GM23338 (cell line): Measurements from ENCODE around the gene RPL22. TPM values are rescaled to one million over a fixed set of nuclear protein-coding genes. Genes with fewer than 3 reads are reported as not detected.

Experiments
- ATAC-seq: fragments of 200-7000 bp; cut with Tn5 transposase; 3 replicates; pipeline ENCODE4 v1.9.1; 2020
- DNase-seq: peaks from one replicate; pipeline ENCODE4 v3.0.0-alpha.2; 2015; ENCODE audit warnings: low spot score
- H2AFZ ChIP-seq: fragments of 200-600 bp; sonication (generic); 2 replicates; pipeline ENCODE4 v1.8.0; 2016; ENCODE audit warnings: antibody characterized with exemption, mild to moderate bottlenecking, moderate library complexity
- H3F3A ChIP-seq: fragments of 200-600 bp; sonication (generic); replicated peaks from 2 replicates; pipeline ENCODE4 v1.8.0; 2017; ENCODE audit warnings: antibody characterized with exemption, mixed run types, low read depth
- H3K27ac ChIP-seq: fragments of 200-600 bp; sonication (generic); 2 replicates; pipeline ENCODE4 v1.6.1; 2016; ENCODE audit warnings: low read depth
- H3K27me3 ChIP-seq: fragments of 200-600 bp; sonication (generic); 2 replicates; pipeline ENCODE4 v1.8.0; 2016; ENCODE audit warnings: mild to moderate bottlenecking, mixed run types, moderate library complexity; ENCODE audit not compliant: insufficient read depth
- H3K36me3 ChIP-seq: fragments of 200-600 bp; sonication (generic); 2 replicates; pipeline ENCODE4 v1.8.0; 2016; ENCODE audit warnings: mild to moderate bottlenecking; ENCODE audit not compliant: insufficient read depth
- H3K4me1 ChIP-seq: fragments of 200-600 bp; sonication (generic); 2 replicates; pipeline ENCODE4 v1.8.0; 2016; ENCODE audit warnings: mild to moderate bottlenecking, moderate library complexity; ENCODE audit not compliant: insufficient read depth
- H3K4me2 ChIP-seq: fragments of 200-600 bp; sonication (generic); 2 replicates; pipeline ENCODE4 v1.7.1; 2017; ENCODE audit warnings: mixed run types
- H3K4me3 ChIP-seq: fragments of 200-600 bp; sonication (generic); 2 replicates; pipeline ENCODE4 v1.6.1; 2016; ENCODE audit warnings: mixed run types
- H3K79me2 ChIP-seq: fragments of 200-600 bp; sonication (generic); replicated peaks from 2 replicates; pipeline ENCODE4 v1.8.0; 2017; ENCODE audit warnings: mild to moderate bottlenecking; ENCODE audit not compliant: insufficient read depth
- H3K9me2 ChIP-seq: fragments of 200-600 bp; sonication (generic); 2 replicates; pipeline ENCODE4 v1.8.0; 2017; ENCODE audit not compliant: insufficient read depth
- H4K20me1 ChIP-seq: fragments of 200-600 bp; sonication (generic); replicated peaks from 2 replicates; pipeline ENCODE4 v1.8.0; 2017; ENCODE audit warnings: mild to moderate bottlenecking; ENCODE audit not compliant: insufficient read depth
- H3K27ac Mint-ChIP-seq: 2 replicates; pipeline ENCODE4 v1.8.0; 2020; ENCODE audit warnings: inconsistent platforms, mild to moderate bottlenecking, moderate library complexity, mixed read lengths
- H3K27me3 Mint-ChIP-seq: 3 replicates; pipeline ENCODE4 v1.8.0; 2022; ENCODE audit warnings: low read depth, mild to moderate bottlenecking, moderate library complexity, mixed read lengths, inconsistent platforms; ENCODE audit not compliant: insufficient read depth, poor library complexity
- H3K36me3 Mint-ChIP-seq: 3 replicates; pipeline ENCODE4 v1.8.0; 2021; ENCODE audit warnings: low read depth, mild to moderate bottlenecking, inconsistent platforms, moderate library complexity, mixed read lengths
- H3K4me1 Mint-ChIP-seq: 3 replicates; pipeline ENCODE4 v1.8.0; 2020; ENCODE audit warnings: mild to moderate bottlenecking, inconsistent platforms, mixed read lengths
- H3K4me3 Mint-ChIP-seq: 3 replicates; pipeline ENCODE4 v1.8.0; 2021; ENCODE audit warnings: moderate library complexity, mild to moderate bottlenecking, inconsistent platforms, mixed read lengths
- H3K9me3 Mint-ChIP-seq: 3 replicates; pipeline ENCODE4 v1.8.0; 2020; ENCODE audit warnings: moderate library complexity, mild to moderate bottlenecking, inconsistent platforms, mixed read lengths
- CREB1 ChIP-seq: fragments of 250-450 bp; sonication (Bioruptor Pico); IDR thresholded peaks from 2 replicates; pipeline ENCODE4 v1.5.0; 2020; ENCODE audit warnings: low read depth, mild to moderate bottlenecking, moderate library complexity
- CTCF ChIP-seq, 2 experiments: fragments of 200-600 bp in 1 of 2; sonication (generic) in 1 of 2; conservative IDR thresholded peaks; 2 replicates each; pipeline versions ENCODE4 v1.5.1 to v1.6.1; 2016 to 2017; ENCODE audit warnings: antibody characterized with exemption in 2 of 2, low read depth in 2 of 2, mild to moderate bottlenecking in 2 of 2, moderate library complexity in 1 of 2
- EZH2 ChIP-seq: fragments of 200-600 bp; sonication (generic); IDR thresholded peaks from one replicate; pipeline ENCODE4 v1.8.0; 2017; ENCODE audit warnings: antibody characterized with exemption, mild to moderate bottlenecking, low read depth; ENCODE audit not compliant: unreplicated experiment
- EZH2phosphoT487 ChIP-seq: fragments of 200-600 bp; sonication (generic); IDR thresholded peaks from one replicate; pipeline ENCODE4 v1.8.1; 2018; ENCODE audit warnings: antibody characterized with exemption; ENCODE audit not compliant: unreplicated experiment
- JUNB ChIP-seq: IDR thresholded peaks from one replicate; pipeline ENCODE4 v1.6.1; 2016; ENCODE audit warnings: antibody characterized with exemption; ENCODE audit not compliant: unreplicated experiment
- NANOG ChIP-seq: IDR thresholded peaks from 2 replicates; pipeline ENCODE4 v1.6.1; 2016; ENCODE audit warnings: antibody characterized with exemption, borderline replicate concordance
- POLR2AphosphoS5 ChIP-seq: IDR thresholded peaks from 2 replicates; pipeline ENCODE4 v1.6.1; 2016; ENCODE audit warnings: antibody characterized with exemption, low read depth
- STAT1 ChIP-seq: IDR thresholded peaks from one replicate; pipeline ENCODE4 v1.6.1; 2016; ENCODE audit warnings: antibody characterized with exemption; ENCODE audit not compliant: unreplicated experiment
- ZNF114 ChIP-seq: fragments of 250-450 bp; sonication (Bioruptor Pico); IDR thresholded peaks from 2 replicates; pipeline ENCODE4 v1.5.0; 2020; ENCODE audit warnings: mild to moderate bottlenecking, moderate library complexity
- ZNF331 ChIP-seq: fragments of 250-450 bp; sonication (Bioruptor Pico); IDR thresholded peaks from 2 replicates; pipeline ENCODE4 v1.5.0; 2020; ENCODE audit warnings: low read depth, mild to moderate bottlenecking, moderate library complexity
- polyA plus RNA-seq: library from polyadenylated mRNA; unstranded; fragments of >200 nt; fragmentation: Nextera tagmentation; extraction: Ambion mirVana; gene quantifications from 2 replicates; pipeline ENCODE4 v1.2.1, GENCODE V29; 2016
- total RNA-seq: library from RNA; depleted of rRNA; stranded (reverse); fragments of >200 nt; shearing (Covaris generic); gene quantifications from 2 replicates; pipeline ENCODE4 v1.2.3, GENCODE V29; 2014
- TF ChIP-seq, protein P1 (sequence below): IDR thresholded peaks from one replicate; pipeline ENCODE4 v1.6.1; 2018; ENCODE audit warnings: antibody characterized with exemption; ENCODE audit not compliant: unreplicated experiment
- TF ChIP-seq, protein P2 (sequence below): fragments of 250-450 bp; sonication (Bioruptor Pico); IDR thresholded peaks from 2 replicates; pipeline ENCODE4 v1.5.0; 2020; ENCODE audit warnings: mild to moderate bottlenecking, moderate library complexity
- TF ChIP-seq, protein P3 (sequence below): IDR thresholded peaks from 2 replicates; pipeline ENCODE4 v1.6.1; 2016; ENCODE audit warnings: antibody characterized with exemption

Gene RPL22
- total and polyA plus RNA-seq, 2 experiments from 2014 or later = 145 to 818 TPM

GRCh38 chr1:6222636-6223035 is 23.2 kb upstream of the RPL22 start:
- H4K20me1 ChIP-seq = peaks cover 28% of the 10 kb centered on the region
- Mint-ChIP-seq H3K4me3 (no peak overlapping the region), H3K9me3 (no peaks in the 10 kb centered on the region), H3K4me1 (peaks cover 2% of the 10 kb centered on the region; the same call in 1 of the 3 replicates), H3K27ac (no peak overlapping the region), H3K27me3 (peaks cover 16% of the 10 kb centered on the region), H3K36me3 (peaks cover 59% of the 10 kb centered on the region)
- H3K4me2 ChIP-seq = no peak overlapping the region
- DNase-seq (no peak), ATAC-seq (no peak)
- H3K79me2 ChIP-seq = peaks cover 11% of the 10 kb centered on the region
- H3K27me3 ChIP-seq = no peaks in the 10 kb centered on the region
- H3K36me3 ChIP-seq = peaks cover 27% of the 10 kb centered on the region
- TF ChIP-seq EZH2phosphoT487 (no peak), POLR2AphosphoS5 (no peak), STAT1 (no peak), CTCF (conservative IDR thresholded peaks at IDR 0.05; ENCODE audit: low read depth in 2 of 2) (no peak), CREB1 (CRISPR knock-in tag) (no peak), ZNF114 (CRISPR knock-in tag) (no peak), ZNF331 (CRISPR knock-in tag) (no peak), EZH2 (no peak), JUNB (no peak), NANOG (no peak)
- TF ChIP-seq, protein P1, sequence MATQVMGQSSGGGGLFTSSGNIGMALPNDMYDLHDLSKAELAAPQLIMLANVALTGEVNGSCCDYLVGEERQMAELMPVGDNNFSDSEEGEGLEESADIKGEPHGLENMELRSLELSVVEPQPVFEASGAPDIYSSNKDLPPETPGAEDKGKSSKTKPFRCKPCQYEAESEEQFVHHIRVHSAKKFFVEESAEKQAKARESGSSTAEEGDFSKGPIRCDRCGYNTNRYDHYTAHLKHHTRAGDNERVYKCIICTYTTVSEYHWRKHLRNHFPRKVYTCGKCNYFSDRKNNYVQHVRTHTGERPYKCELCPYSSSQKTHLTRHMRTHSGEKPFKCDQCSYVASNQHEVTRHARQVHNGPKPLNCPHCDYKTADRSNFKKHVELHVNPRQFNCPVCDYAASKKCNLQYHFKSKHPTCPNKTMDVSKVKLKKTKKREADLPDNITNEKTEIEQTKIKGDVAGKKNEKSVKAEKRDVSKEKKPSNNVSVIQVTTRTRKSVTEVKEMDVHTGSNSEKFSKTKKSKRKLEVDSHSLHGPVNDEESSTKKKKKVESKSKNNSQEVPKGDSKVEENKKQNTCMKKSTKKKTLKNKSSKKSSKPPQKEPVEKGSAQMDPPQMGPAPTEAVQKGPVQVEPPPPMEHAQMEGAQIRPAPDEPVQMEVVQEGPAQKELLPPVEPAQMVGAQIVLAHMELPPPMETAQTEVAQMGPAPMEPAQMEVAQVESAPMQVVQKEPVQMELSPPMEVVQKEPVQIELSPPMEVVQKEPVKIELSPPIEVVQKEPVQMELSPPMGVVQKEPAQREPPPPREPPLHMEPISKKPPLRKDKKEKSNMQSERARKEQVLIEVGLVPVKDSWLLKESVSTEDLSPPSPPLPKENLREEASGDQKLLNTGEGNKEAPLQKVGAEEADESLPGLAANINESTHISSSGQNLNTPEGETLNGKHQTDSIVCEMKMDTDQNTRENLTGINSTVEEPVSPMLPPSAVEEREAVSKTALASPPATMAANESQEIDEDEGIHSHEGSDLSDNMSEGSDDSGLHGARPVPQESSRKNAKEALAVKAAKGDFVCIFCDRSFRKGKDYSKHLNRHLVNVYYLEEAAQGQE = no peak
- TF ChIP-seq, protein P2, sequence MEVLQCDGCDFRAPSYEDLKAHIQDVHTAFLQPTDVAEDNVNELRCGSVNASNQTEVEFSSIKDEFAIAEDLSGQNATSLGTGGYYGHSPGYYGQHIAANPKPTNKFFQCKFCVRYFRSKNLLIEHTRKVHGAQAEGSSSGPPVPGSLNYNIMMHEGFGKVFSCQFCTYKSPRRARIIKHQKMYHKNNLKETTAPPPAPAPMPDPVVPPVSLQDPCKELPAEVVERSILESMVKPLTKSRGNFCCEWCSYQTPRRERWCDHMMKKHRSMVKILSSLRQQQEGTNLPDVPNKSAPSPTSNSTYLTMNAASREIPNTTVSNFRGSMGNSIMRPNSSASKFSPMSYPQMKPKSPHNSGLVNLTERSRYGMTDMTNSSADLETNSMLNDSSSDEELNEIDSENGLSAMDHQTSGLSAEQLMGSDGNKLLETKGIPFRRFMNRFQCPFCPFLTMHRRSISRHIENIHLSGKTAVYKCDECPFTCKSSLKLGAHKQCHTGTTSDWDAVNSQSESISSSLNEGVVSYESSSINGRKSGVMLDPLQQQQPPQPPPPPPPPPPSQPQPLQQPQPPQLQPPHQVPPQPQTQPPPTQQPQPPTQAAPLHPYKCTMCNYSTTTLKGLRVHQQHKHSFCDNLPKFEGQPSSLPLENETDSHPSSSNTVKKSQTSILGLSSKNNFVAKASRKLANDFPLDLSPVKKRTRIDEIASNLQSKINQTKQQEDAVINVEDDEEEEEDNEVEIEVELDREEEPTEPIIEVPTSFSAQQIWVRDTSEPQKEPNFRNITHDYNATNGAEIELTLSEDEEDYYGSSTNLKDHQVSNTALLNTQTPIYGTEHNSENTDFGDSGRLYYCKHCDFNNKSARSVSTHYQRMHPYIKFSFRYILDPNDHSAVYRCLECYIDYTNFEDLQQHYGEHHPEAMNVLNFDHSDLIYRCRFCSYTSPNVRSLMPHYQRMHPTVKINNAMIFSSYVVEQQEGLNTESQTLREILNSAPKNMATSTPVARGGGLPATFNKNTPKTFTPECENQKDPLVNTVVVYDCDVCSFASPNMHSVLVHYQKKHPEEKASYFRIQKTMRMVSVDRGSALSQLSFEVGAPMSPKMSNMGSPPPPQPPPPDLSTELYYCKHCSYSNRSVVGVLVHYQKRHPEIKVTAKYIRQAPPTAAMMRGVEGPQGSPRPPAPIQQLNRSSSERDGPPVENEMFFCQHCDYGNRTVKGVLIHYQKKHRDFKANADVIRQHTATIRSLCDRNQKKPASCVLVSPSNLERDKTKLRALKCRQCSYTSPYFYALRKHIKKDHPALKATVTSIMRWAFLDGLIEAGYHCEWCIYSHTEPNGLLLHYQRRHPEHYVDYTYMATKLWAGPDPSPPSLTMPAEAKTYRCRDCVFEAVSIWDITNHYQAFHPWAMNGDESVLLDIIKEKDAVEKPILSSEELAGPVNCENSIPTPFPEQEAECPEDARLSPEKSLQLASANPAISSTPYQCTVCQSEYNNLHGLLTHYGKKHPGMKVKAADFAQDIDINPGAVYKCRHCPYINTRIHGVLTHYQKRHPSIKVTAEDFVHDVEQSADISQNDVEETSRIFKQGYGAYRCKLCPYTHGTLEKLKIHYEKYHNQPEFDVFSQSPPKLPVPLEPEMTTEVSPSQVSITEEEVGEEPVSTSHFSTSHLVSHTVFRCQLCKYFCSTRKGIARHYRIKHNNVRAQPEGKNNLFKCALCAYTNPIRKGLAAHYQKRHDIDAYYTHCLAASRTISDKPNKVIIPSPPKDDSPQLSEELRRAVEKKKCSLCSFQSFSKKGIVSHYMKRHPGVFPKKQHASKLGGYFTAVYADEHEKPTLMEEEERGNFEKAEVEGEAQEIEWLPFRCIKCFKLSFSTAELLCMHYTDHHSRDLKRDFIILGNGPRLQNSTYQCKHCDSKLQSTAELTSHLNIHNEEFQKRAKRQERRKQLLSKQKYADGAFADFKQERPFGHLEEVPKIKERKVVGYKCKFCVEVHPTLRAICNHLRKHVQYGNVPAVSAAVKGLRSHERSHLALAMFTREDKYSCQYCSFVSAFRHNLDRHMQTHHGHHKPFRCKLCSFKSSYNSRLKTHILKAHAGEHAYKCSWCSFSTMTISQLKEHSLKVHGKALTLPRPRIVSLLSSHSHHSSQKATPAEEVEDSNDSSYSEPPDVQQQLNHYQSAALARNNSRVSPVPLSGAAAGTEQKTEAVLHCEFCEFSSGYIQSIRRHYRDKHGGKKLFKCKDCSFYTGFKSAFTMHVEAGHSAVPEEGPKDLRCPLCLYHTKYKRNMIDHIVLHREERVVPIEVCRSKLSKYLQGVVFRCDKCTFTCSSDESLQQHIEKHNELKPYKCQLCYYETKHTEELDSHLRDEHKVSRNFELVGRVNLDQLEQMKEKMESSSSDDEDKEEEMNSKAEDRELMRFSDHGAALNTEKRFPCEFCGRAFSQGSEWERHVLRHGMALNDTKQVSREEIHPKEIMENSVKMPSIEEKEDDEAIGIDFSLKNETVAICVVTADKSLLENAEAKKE = no peak
- TF ChIP-seq, protein P3, sequence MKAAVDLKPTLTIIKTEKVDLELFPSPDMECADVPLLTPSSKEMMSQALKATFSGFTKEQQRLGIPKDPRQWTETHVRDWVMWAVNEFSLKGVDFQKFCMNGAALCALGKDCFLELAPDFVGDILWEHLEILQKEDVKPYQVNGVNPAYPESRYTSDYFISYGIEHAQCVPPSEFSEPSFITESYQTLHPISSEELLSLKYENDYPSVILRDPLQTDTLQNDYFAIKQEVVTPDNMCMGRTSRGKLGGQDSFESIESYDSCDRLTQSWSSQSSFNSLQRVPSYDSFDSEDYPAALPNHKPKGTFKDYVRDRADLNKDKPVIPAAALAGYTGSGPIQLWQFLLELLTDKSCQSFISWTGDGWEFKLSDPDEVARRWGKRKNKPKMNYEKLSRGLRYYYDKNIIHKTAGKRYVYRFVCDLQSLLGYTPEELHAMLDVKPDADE = no peak
- H3K27ac ChIP-seq = peak overlapping the region; percentile 26; the same call in 1 of the 2 replicates
- H3F3A ChIP-seq = peaks cover 12% of the 10 kb centered on the region; the same call in 1 of the 2 replicates
- H3K4me1 ChIP-seq = no peaks in the 10 kb centered on the region
- no peak overlapping the region for H3K4me3 ChIP-seq
- no peak overlapping the region for H2AFZ ChIP-seq
- H3K9me2 ChIP-seq = no peaks in the 10 kb centered on the region
